GM06990 (cell line): ENCODE measurements around the gene CENPW.

ENCODE experiments used
- DNase-seq: peaks from one replicate; pipeline ENCODE4 v3.0.0-alpha.2; 2011; ENCODE audit not compliant: insufficient read length; ENCODE audit errors: extremely low read depth
- H3K27me3 ChIP-seq: replicated peaks from 2 replicates; pipeline ENCODE4 v1.6.0; 2011; ENCODE audit warnings: low read length; ENCODE audit not compliant: control insufficient read depth, insufficient read depth
- H3K36me3 ChIP-seq: 2 replicates; pipeline ENCODE4 v1.5.1; 2011; ENCODE audit warnings: low read length; ENCODE audit not compliant: control insufficient read depth, insufficient read depth
- H3K4me3 ChIP-seq: replicated peaks from 2 replicates; pipeline ENCODE4 v1.5.1; 2011; ENCODE audit warnings: low read depth, mild to moderate bottlenecking, control low read depth, low read length
- CTCF ChIP-seq: IDR thresholded peaks from 2 replicates; pipeline ENCODE4 v1.5.1; 2011; ENCODE audit warnings: low read length, control low read depth, mild to moderate bottlenecking, inconsistent platforms; ENCODE audit not compliant: insufficient read depth, poor library complexity, severe bottlenecking

CENPW gene

GRCh38 chr6:126335210-126335609, 4.7 kb upstream of the CENPW start:
- TF ChIP-seq CTCF = no peak
- no peaks in the 10 kb centered on the region for H3K36me3 ChIP-seq
- H3K4me3 ChIP-seq = no peak overlapping the region
- DNase-seq = no peak
- no peaks in the 10 kb centered on the region for H3K27me3 ChIP-seq

- H3K36me3 ChIP-seq = no peaks in the 10 kb centered on the region
- no peak for TF ChIP-seq CTCF
- no peaks in the 10 kb centered on the region for H3K27me3 ChIP-seq
- no peak overlapping the region for H3K4me3 ChIP-seq
- no peak for DNase-seq
Measured at GRCh38 chr6:126337323-126337722, 2.6 kb upstream of the CENPW start.

- H3K4me3 ChIP-seq = peak overlapping the region; percentile 67
- no peaks in the 10 kb centered on the region for H3K36me3 ChIP-seq
- no peak for TF ChIP-seq CTCF
- DNase-seq = no peak
- H3K27me3 ChIP-seq = no peaks in the 10 kb centered on the region
Measured at GRCh38 chr6:126341126-126341525, 1.2 kb downstream of the CENPW start.

GRCh38 chr6:126344181-126344580, 4.3 kb downstream of the CENPW start:
- H3K4me3 ChIP-seq = no peak overlapping the region
- H3K27me3 ChIP-seq = no peaks in the 10 kb centered on the region
- no peaks in the 10 kb centered on the region for H3K36me3 ChIP-seq
- DNase-seq = no peak
- TF ChIP-seq CTCF = no peak

GRCh38 chr6:126351960-126352359, 12.0 kb downstream of the CENPW start:
- no peaks in the 10 kb centered on the region for H3K36me3 ChIP-seq
- H3K4me3 ChIP-seq = no peak overlapping the region
- no peak for TF ChIP-seq CTCF
- DNase-seq = no peak
- H3K27me3 ChIP-seq = no peaks in the 10 kb centered on the region

GRCh38 chr6:126352514-126352913, 12.6 kb downstream of the CENPW start:
- TF ChIP-seq CTCF = no peak
- no peak for DNase-seq
- H3K36me3 ChIP-seq = no peaks in the 10 kb centered on the region
- no peak overlapping the region for H3K4me3 ChIP-seq
- H3K27me3 ChIP-seq = no peaks in the 10 kb centered on the region
